Brain microvascular endothelial cell (primary cell): ENCODE data around the gene ZNF619.

Source experiments
- DNase-seq: peaks from one replicate; pipeline ENCODE4 v3.0.0-alpha.2; 2020
- H3K27ac ChIP-seq: fragments of 250-450 bp; sonication (Bioruptor Pico); 2 replicates; pipeline ENCODE4 v1.5.1; 2020; ENCODE audit warnings: mild to moderate bottlenecking, moderate library complexity
- H3K27me3 ChIP-seq: fragments of 250-450 bp; sonication (Bioruptor Pico); replicated peaks from 2 replicates; pipeline ENCODE4 v1.5.1; 2020; ENCODE audit warnings: mild to moderate bottlenecking
- H3K36me3 ChIP-seq: fragments of 250-450 bp; sonication (Bioruptor Pico); replicated peaks from 2 replicates; pipeline ENCODE4 v1.5.1; 2020; ENCODE audit warnings: mild to moderate bottlenecking
- H3K4me3 ChIP-seq: 2 replicates; pipeline ENCODE4 v1.5.1; 2011; ENCODE audit warnings: low read depth, mild to moderate bottlenecking, control low read depth, low read length, moderate library complexity
- CTCF ChIP-seq: IDR thresholded peaks from 2 replicates; pipeline ENCODE4 v1.5.1; 2011; ENCODE audit warnings: low read depth, mild to moderate bottlenecking, moderate library complexity, low read length, control low read depth, inconsistent platforms; ENCODE audit errors: missing control alignments
- in situ Hi-C: cut with HindIII; loops from 2 replicates; pipeline ENCODE4 v1.10.0; 2017; ENCODE audit warnings: low sequenced_read_pairs, low pct_ligation_motif_present

The ZNF619 gene

DNA sequence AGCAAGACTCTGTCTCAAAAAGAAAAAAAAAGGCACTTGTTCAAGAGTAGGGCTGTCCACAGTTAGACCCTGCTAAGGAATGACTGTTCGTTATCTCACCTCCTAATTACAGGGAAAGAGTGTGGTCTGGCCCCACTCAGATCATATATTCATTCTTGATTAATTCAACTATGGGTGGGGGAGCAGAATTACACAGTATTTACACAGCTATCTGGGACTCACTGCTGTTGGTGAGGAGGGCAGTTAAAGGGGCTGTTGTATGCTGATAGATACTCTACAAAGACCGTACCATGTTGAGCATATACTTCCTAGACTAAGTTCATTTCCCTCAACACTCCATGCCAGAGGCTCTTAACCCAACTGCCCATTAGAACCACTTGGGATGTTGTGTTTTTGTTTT is 25.1 kb downstream of the ZNF619 start:
- no peak for TF ChIP-seq CTCF
- in situ Hi-C loops = no loop called here
- Histone ChIP-seq H3K36me3 (no peaks in the 10 kb centered on the region), H3K27me3 (no peaks in the 10 kb centered on the region), H3K4me3 (no peak overlapping the region), H3K27ac (no peak overlapping the region)
- DNase-seq = no peak

DNA sequence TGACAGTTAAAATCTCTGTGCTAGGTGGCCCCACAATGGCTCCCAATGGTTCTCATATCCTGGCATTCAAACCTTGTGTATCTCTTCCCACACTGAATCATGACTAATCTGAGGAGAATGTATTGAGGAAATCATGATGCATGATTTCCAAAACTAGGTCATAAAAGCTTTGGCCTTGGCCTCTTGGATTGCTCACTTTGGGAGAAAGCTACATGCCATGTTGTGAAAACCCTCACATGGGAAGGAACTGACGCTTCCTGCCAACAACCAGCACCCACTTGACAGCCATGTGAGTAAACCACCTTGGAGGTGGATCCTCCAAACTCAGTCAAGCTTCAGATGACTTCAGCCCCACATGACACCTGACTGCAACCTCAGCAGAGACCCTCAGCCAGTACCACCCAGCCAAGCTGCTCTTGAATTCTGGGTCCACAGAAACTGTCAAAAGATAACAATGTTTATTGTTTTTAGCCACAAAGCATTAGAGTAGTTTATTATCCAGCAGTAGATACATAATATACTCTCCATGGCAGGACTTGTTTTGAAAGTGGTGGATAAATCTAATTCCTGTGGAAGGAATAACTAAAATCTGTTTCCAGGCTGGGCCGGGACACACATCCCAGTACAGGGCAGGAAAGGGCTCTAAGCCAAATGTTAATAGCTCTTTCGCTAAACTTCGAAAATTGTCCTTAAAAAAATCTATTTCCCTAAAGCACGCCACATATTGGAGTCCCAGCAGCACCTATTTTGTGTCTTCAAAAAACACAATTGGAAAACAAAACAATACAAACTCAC is 27.9 kb downstream of the ZNF619 start:
- Histone ChIP-seq H3K4me3 (no peak overlapping the region), H3K36me3 (no peaks in the 10 kb centered on the region), H3K27ac (peak overlapping the region; percentile 95), H3K27me3 (no peaks in the 10 kb centered on the region)
- TF ChIP-seq CTCF = no peak
- DNase-seq = peak; percentile 93
- in situ Hi-C loops = no loop called here

DNA sequence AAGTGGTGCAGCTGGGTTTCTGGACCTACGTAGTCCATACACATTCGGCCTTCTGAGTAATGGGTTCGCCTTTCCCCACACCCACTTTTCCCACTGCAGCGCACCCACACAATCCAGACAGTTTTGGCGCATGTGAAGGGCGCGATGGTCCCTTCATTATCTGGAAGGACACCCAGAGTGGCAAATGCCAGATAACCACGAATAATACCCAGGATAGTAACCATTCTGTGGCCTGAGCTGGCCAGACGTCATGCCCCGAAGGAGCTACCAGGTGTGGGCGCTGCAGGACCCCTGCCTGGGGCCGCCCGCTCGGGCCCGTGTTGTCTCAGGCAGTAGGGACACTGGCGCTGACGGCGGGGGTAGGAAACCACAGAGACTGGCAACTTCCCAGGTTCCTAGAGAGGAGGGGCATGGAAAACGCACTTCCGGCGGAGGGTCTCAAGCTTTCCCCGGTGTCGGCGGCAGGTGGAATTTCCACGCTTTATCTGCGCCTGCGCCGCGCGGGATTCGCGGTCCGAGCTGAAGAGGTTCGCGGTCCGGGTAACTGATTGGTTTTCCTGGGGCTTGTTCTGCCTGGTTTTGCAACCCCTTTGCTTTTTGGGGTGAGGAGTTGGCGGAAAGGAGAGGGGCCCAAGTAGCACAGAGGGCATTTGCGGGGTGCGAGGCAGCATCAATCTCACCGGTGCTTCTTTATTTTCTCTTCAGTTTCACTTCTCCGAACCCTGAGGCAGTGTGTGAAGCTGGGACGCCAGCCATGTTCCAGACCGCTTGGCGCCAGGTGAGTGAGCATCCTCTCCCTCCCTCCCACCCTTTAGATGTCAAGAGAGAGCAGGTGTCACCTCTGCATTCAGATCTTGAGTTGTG is 28.9 kb downstream of the ZNF619 start, which contains the start of gene ZNF620:
Gene ZNF620, plus strand, starts transcription at position 441 of the 864 bp plus-strand sequence. Its CDS starts 314 bp downstream, at position 755.
- TF ChIP-seq CTCF = peak; percentile 57
- Histone ChIP-seq H3K27me3 (no peaks in the 10 kb centered on the region), H3K27ac (peak within 1 kb of the TSS; percentile 95), H3K36me3 (no peaks in the 10 kb centered on the region), H3K4me3 (peak within 1 kb of the TSS; percentile 71)
- in situ Hi-C loops = no loop called here
- peak; percentile 38 for DNase-seq

DNA sequence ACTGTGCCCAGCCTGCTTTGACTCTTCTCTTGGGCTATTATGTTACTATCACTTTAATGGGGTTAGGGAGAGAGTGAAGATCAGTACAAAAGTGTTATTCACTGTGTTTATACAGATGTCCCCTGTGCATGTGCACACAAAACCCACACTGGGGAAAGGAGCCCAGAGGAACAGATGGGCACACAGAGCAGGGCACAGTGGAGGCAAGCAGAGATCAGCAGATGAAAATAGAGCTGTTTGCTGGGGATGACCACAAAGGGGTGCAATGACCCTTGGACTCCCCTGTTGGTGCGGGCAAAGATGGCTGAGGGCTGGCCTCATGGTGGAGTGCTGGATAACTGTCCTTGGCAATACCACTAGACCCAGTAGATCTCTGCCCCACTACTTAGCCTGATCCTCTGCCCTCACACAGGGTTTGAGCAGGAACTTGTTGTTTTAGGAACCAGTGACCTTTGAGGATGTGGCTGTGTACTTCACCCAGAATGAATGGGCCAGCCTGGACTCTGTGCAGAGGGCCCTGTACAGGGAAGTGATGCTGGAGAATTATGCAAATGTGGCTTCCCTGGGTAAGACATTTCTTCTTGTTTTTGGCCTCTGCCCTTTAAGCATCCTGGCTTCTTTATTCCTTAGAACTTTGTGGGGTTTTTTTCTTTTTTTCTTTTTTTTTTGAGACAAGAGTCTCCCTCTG is 34.3 kb downstream of the ZNF619 start:
- Histone ChIP-seq H3K27me3 (no peaks in the 10 kb centered on the region), H3K36me3 (no peaks in the 10 kb centered on the region), H3K27ac (no peak overlapping the region), H3K4me3 (no peak overlapping the region)
- no peak for DNase-seq
- no peak for TF ChIP-seq CTCF
- in situ Hi-C loops = no loop called here

- Histone ChIP-seq H3K36me3 (no peaks in the 10 kb centered on the region), H3K27me3 (no peaks in the 10 kb centered on the region), H3K4me3 (no peak overlapping the region), H3K27ac (peak overlapping the region; percentile 66)
- TF ChIP-seq CTCF = no peak
- peak; percentile 64 for DNase-seq
- in situ Hi-C loops = no loop called here
These were observed 39.3 kb downstream of the ZNF619 start for GRCh38 chr3:40516201-40516600.
